ENCODE results near the gene KXD1. TPM values are rescaled to one million over a fixed set of nuclear protein-coding genes. Genes with fewer than 3 reads are reported as not detected.
"Not testable (repeated sequence)": the region's sequence is repeated elsewhere in the genome, so short reads cannot be mapped to it uniquely, and the experiment has no call there.

KXD1 gene
- total RNA-seq, 1 donor from 2014 or later, result 77.7 TPM

GRCh38 chr19:18537431-18537830, 20.2 kb upstream of the KXD1 start:
- Mint-ChIP-seq H3K4me3 (ENCODE audit: low read depth) (no peak overlapping the region), H3K36me3 (ENCODE audit: insufficient read depth) (peaks cover 17% of the 10 kb centered on the region), H3K27ac (no peak overlapping the region), H3K4me1 (ENCODE audit: low read depth) (peaks cover under 1% of the 10 kb centered on the region), H3K9me3 (ENCODE audit: low read depth) (no peaks in the 10 kb centered on the region), H3K27me3 (no peaks in the 10 kb centered on the region)
- no peak for TF ChIP-seq CTCF (IDR thresholded peaks at IDR 0.05; ENCODE audit: unreplicated experiment)
- no peak for DNase-seq (ENCODE audit: low spot score, unreplicated experiment)

GRCh38 chr19:18538115-18538514, 19.6 kb upstream of the KXD1 start:
- no peak for DNase-seq (ENCODE audit: low spot score, unreplicated experiment)
- TF ChIP-seq CTCF (IDR thresholded peaks at IDR 0.05; ENCODE audit: unreplicated experiment), result no peak
- Mint-ChIP-seq H3K4me1 (ENCODE audit: low read depth) (peaks cover 3% of the 10 kb centered on the region), H3K9me3 (ENCODE audit: low read depth) (no peaks in the 10 kb centered on the region), H3K36me3 (ENCODE audit: insufficient read depth) (peaks cover 15% of the 10 kb centered on the region), H3K27me3 (no peaks in the 10 kb centered on the region), H3K27ac (no peak overlapping the region), H3K4me3 (ENCODE audit: low read depth) (no peak overlapping the region)

GRCh38 chr19:18539372-18539771, 18.3 kb upstream of the KXD1 start:
- no peak overlapping the region for H3K4me3 Mint-ChIP-seq (ENCODE audit: low read depth)
- H3K9me3 Mint-ChIP-seq (ENCODE audit: low read depth), result no peaks in the 10 kb centered on the region
- peaks cover 6% of the 10 kb centered on the region for H3K4me1 Mint-ChIP-seq (ENCODE audit: low read depth)
- no peak for DNase-seq (ENCODE audit: low spot score, unreplicated experiment)
- H3K27ac Mint-ChIP-seq, result no peak overlapping the region
- H3K36me3 Mint-ChIP-seq (ENCODE audit: insufficient read depth), result peaks cover 13% of the 10 kb centered on the region
- TF ChIP-seq CTCF (IDR thresholded peaks at IDR 0.05; ENCODE audit: unreplicated experiment), result no peak
- H3K27me3 Mint-ChIP-seq, result no peaks in the 10 kb centered on the region

- H3K27me3 Mint-ChIP-seq; H3K4me3 Mint-ChIP-seq (ENCODE audit: low read depth); H3K4me1 Mint-ChIP-seq (ENCODE audit: low read depth); DNase-seq (ENCODE audit: low spot score, unreplicated experiment); H3K9me3 Mint-ChIP-seq (ENCODE audit: low read depth); H3K27ac Mint-ChIP-seq: not testable (repeated sequence)
- H3K36me3 Mint-ChIP-seq (ENCODE audit: insufficient read depth), result peaks cover 12% of the 10 kb centered on the region
These were observed 17.5 kb upstream of the KXD1 start for GRCh38 chr19:18540200-18540599.

- Mint-ChIP-seq H3K36me3 (ENCODE audit: insufficient read depth) (peaks cover 7% of the 10 kb centered on the region), H3K4me3 (ENCODE audit: low read depth) (peak overlapping the region; percentile 50), H3K27ac (no peak overlapping the region), H3K27me3 (no peaks in the 10 kb centered on the region), H3K4me1 (ENCODE audit: low read depth) (peaks cover 6% of the 10 kb centered on the region), H3K9me3 (ENCODE audit: low read depth) (no peaks in the 10 kb centered on the region)
- TF ChIP-seq CTCF (IDR thresholded peaks at IDR 0.05; ENCODE audit: unreplicated experiment), result no peak
- DNase-seq (ENCODE audit: low spot score, unreplicated experiment), result no peak
These were observed 16.2 kb upstream of the KXD1 start for GRCh38 chr19:18541258-18541991.

Measured in progenitor cell of endocrine pancreas (in vitro differentiated cells).